ENCODE measurements around the gene ITGBL1.
A peak's percentile ranks its signal among the peaks of the same experiment; 100 is the strongest.

The ITGBL1 gene

DNA sequence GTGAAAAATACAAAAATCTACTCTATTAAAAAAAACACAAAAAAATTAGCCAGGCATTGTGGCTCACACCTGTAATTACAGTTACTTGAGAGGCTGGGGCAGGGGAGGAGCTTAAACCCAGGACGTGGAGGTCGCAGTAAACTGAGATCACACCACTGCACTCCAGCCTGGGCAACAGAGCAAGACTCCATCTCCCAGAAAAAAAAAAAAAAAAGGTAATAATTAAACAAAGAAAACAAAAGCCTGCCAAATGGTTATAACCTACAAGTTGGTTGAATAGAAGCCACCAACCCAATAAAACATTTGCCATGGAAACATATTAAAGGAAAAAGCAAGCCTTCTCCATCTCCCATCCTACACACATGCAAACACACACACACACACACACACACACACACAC, 255.2 kb downstream of the ITGBL1 start:
- no peak for DNase-seq

DNA sequence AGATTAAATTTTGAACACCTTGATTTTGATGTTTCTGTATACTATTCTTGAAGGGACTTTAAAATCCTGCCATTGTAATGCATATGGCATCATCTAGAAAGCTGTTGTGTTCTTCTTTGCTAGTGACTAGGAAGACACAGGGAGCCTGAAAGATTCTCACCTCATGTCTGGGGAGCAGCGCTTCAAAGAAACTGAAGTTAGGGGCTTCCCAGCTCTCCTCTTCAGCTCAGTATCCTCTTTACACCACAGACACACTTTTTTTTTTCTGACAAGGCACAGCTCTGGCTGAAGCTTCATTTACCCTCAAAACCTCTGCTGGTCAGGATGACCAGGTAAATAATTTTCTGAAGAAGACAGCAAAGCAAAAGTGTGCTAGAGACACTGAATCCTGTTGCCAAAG, 255.6 kb downstream of the ITGBL1 start:
- no peak for DNase-seq

DNA sequence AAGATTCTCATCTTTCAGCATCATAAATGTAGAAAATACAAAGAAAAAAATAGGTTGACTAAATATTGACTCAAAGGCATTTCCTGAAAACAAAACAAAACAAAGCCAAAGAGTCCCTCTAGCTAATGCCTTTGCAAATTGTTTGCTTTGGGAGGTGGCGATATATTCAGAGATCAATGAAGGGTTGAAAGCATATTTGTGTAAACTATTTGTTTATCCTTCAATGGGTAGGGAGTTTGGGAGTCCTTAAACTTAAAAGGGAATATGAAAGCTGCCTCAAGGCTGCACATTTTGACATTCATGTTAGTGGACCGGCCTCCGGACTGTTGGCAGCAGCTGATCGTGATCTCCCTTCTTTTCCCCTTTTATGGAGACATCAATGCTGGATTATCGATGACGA, 257.5 kb downstream of the ITGBL1 start:
- no peak for DNase-seq

DNA sequence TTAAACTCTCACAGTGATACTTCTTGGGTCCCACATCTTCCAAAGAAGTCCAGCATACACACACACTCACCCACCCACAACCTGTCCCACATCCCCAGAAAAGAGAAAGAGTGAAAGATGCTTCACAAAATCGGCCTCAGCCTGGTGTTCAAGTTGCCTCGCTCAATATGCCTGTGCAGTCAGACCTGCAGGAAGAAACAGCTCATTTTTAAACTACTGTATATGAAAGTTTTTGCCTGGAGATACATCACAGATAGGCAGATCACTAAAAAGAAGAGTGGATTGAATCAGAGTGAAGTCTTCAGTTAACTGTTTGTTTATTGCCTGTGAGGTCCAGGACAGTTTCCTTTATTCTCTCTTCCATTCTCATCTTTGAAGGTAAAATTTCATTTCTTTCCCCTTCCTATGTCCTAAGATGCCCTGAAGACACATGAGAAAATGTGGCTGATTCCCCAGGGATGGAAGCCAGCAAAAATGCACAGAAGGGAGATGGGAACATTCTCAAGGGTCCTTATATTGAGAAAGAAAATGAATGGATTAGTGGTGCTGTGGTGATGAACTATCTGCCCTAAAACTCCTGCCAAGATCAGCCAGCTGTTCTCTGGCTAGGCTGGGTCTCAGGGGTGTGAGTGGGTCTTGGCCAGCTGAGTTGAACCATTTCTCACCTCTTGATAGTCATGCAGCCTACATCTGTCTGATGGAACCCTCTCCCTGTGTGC, 259.0 kb downstream of the ITGBL1 start:
- DNase-seq = no peak

DNA sequence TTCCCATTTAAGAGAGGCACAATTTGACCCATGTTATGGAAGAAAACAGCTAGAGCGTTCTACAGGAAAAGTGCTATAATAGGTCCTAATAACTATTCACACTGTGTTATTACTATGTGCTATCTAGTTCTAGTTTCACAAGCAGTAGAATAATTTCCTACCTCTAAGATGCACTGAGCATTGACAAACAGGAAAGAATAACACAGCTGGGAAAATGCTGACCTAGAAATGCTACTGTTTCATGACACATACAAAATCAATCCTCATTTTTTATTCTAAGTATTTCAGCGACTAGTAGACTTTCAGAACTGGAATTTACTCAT, 259.5 kb downstream of the ITGBL1 start:
- no peak for DNase-seq

DNA sequence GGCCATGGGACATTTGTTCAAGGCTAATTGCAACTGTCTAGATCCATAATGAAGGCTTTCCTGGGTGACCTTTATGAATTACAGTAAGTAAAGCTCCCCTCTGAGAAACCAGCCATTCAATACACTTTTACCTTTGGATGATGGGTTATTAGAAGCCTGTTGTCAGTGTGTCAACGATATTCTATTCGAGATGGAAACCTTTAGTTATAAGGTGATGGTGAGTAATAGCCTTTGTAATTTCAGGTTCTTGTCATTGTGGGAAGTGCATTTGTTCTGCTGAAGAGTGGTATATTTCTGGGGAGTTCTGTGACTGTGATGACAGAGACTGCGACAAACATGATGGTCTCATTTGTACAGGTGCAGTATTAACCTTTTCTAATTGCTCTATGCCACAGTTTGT, 261.7 kb downstream of the ITGBL1 start:
- DNase-seq = no peak

DNA sequence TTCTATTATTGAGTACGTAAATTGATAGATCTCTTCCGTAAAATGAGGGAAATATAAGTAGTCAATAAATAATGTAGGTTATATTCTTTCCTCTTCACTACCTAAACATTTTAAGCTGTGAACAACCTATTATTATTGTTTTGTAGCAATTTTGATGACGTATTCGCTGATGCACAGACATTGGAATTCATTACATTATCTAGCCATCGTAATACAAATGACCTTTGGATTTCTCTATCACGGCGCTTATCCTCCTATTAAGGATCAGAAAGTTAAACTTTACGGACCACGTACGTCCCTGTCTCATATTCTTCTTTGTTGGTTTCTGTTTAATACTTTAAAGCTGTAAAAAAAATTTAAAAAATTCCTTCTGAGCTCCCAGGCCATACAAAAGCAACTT, 264.9 kb downstream of the ITGBL1 start:
- DNase-seq = no peak

DNA sequence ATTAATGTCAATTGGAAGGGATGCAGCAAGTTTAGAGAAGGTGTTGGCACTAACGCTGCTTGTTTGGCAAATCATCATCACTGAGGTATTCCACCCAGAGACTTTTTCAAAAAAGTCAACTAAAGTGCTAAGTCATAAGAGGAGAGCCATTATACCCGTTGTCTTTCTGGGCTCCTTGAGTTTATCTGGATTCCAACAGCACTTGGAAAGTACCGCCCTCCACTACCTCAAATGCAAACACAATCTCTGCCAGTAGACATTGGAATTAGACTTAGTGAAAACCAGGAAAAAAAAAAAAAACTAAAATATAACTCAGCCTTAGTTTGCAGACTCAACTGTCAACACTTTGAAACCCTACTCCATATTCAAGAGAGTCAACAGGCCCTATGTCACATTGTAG, 266.0 kb downstream of the ITGBL1 start:
- no peak for DNase-seq

DNA sequence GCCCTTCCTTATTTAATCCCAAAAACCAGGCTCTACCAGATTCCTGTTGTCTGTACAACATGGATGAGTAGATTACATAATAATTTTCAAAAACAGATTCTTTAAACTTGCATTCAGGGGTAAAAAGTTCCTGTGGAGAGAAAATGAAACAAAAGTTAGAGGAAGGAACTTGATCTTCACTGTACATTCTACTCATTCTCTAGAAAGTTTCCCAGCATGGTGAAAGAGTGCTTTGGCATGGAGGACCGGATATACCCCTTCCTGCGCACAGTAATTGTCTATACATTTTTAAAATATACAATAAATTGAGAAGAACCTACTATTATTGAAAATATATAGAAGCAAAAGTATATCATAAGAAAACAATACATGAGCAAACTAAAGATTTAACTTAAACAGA, 274.2 kb downstream of the ITGBL1 start:
- DNase-seq = no peak

DNA sequence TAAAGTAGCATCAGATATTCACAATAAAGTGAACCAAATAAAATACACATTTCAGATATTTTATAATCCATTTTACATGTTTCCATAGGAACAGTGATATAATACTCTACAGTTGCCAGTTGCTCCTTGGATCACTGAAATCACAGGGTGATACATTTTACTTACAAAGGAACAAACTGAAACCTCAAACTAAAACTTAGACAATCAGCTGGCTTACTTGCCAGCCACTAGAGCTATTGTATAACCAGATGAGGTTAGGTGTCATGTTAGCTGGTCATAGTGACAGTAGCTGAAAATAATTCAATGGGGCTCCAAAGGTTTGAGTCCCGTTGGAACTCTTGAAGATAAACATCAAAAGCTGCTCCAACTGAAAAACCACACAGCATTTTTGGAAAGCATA, 274.6 kb downstream of the ITGBL1 start:
- no peak for DNase-seq

DNA sequence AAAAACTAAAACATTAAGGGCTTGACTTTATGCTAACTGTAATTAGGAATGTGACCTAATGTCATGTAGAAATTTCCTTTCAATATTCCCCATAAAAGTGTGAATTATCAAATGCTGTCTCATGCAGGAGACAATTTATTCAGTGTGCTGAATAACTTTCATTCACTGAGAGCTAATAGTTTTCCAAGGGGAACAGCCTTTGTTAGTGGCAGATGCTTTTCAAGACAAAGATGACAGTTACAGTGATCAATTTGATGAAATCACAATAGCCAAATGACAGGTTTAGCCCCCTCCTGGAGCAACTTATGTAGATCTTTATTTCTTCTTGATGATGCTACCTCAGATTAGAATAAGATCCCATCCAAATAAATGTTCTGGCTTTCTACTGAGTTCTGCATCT, 275.5 kb downstream of the ITGBL1 start:
- no peak for DNase-seq

DNA sequence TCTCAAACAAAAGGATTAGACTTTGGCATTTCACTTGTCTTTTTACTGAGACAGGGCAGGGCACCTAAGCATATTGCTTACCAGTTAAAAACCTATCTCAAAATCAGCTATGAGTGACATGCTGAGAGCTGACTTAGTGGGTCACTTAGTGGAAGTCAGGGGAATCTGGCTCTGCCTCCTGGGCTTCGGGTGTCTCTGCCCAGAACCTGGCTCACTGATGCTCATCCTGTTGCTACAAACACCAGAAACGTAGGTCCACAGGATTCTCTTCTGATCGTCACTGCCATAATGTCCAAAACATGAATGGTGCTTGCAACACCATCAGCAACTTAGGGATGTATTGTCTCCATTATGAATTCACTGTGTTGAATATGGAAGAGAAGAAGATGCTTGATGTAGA, 276.1 kb downstream of the ITGBL1 start:
- no peak for DNase-seq

DNA sequence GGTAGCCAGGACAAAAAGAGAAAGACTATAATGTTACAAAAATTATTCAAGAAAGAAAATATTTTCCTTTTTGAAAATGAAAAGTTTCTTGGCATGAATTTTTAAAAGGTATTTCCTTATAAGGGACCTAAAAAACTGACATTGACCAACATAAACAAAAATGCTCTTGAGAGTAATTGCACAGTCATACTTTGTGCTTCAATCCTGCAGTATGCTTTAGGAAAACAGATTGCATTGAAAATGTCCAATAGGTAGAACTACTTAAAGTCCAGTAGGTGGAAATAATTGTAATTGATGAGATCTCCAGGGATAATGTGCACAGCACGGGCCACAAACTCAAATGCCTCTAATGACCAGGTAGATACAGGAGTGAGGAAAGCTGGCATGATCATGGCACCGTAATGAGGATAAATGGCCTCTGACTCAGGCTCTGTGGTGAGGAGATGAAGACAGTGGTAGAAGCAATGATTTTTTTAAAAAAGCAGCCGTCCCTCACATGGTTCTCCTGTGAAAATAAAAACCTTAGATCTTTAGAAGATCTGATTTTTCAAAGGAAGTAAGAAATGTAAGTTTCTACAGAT, 278.0 kb downstream of the ITGBL1 start:
- DNase-seq = no peak

DNA sequence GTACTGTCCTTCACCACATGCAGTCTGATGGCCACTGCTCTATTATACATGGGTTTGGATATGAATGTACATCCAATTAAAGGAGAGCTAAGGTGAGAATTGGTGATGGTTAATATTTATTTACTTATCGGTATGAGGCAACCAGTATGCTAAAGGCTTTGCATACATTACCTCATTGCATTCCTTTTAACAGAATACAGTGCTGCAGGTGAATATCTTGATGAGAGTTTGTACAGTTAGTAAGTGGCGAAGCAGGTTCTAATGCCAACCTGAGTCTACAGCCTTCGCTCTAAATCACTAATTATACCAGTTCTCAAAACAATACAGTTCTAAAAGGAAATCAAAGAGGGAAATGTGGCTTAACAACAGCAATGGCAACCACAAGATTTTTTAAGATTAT, 284.1 kb downstream of the ITGBL1 start:
- DNase-seq = no peak

DNA sequence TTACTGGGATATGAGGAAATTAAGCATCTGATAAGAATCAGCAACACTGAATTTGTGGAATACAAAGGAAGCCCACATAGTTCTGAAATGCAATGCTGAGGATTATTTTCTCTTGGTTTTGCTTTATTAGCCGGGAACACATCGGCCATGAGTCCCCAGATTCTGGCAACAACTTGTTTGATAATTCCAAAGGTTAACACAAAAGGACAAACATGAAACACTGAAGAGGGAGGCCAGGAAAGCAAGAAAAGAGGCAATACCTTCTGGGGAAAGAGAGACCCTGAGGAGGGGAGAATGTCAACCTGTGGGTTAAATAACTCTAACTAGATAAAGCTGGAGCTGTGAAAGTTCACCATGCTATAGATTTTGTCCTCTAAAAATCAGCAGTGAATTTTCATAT, 285.9 kb downstream of the ITGBL1 start:
- no peak for DNase-seq

DNA sequence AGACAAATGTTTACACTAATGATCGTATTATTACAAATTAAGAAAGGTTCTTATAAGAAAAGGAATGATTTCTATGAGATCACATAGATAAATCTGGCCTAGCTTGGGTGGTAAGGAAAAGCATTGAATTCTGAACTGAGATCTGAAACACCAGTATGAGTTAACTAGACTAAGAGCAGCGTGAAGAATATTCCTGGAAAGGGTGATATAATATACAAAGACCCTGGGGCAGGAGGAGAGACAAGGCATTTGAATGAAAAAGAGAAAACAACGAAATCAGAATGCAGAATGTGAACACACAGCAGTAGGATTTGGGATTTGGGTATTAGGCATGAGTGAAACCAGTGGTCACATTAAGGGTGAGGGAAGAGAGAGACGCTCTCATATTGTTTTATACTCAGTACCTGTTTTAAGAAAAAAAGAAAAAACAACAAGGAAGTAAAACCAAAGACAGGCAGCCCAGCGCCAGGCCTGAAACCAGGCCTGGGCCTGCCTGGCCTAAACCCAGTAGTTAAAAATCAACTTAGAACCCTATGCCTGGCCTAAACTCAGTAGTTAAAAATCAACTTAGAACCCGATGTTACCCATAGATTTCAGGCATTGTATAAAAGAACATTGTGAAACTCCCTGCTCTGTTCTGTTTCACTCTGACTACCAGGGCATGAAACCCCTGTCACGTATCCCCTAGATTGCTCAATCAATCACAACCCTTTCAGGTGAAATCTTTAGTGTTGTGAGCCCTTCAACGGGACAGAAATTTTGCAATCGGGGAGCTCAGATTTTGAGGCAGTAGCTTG, 287.1 kb downstream of the ITGBL1 start:
- DNase-seq = no peak

DNA sequence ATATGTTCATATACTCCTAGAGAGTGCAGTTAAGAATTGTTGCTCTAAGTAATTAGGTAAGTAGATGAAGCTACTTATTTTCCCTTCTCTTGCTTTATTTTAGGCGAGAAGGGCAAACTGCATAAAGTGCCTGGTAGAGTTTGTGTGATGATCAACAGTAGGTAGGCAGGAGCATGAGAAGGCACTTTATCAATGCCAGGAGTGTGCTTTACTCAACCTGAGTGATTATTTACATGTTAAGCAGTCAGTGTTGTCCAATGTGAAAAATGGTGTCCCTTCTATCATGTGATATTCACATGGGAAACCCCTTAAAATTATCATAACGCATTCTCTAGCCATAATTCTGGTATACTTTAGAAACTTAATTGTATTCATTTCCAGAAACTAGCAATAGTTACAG, 294.0 kb downstream of the ITGBL1 start:
- DNase-seq = no peak

DNA sequence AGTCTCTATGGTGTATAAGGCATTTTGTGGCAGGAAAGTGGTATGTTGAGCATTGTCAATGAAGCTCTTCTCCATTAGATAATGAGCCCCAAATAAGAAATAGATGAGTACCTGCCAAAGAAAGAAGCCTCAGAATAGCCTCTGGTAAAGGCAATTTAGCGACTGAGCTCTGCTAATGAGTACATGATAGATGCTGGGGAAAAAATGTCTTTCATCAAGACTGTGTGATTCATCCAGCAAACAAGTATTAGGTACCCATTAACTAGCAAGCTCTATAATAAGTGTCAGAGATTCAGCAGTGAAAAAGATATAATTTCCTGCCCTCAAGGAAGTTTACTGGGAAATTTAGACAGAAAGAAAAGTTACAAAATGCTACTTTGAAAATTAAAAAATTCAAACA, 294.6 kb downstream of the ITGBL1 start:
- no peak for DNase-seq

DNA sequence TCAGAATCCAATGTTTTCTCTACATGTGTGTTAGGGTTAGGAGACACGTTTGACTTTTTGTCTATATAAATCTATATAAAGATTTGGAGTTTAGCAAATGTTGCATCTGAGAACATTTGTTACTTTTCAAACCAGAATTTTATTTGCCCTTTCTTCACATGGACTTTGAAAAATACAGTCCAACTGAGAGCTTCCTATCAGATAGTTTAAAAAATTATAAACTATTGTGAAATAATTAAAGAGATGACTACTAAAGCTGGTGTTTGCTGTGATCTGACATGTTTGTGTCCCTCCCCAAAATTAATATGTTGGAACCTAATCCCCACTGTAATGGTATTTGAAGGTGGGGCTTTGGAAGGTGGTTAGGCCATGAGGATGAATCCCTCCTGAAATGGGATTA, 297.1 kb downstream of the ITGBL1 start:
- DNase-seq = no peak

DNA sequence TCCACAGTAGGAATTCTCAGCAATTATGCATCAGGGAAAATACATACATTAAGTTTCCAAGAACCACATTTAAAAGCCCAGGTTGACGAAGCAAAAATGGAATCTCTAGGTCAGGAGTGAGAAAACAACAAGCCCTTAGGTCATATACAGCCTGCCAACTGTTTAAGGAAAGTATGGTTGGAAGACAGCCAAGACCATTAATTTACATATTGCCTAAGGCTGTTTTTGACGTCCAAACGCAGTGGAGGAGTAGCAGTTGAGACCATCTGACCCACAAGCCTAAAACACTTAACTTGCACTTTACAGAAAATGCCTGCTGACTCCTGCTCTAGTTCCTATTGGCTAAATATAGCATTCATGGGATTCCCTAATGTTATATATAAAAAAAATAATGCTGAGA, 299.0 kb downstream of the ITGBL1 start:
- no peak for DNase-seq

DNA sequence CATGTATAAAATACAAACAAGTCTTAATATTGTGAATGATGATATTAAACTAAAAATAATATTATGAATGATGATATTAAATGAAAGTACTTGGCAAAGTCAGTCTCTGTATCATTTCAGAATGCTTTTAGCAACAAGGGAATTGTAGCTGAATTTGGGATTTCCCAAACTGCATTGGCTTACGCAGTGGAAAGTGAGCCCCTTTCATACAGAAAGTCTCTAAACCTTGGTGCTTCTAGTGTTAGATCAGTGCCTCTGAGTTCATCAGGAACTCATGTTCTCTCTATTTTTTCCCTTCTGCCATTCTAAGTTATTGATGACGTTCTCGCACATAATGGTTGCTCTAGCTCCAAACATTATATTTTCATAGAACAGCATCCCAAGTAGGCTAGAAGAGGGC, 300.0 kb downstream of the ITGBL1 start:
- DNase-seq = no peak

DNA sequence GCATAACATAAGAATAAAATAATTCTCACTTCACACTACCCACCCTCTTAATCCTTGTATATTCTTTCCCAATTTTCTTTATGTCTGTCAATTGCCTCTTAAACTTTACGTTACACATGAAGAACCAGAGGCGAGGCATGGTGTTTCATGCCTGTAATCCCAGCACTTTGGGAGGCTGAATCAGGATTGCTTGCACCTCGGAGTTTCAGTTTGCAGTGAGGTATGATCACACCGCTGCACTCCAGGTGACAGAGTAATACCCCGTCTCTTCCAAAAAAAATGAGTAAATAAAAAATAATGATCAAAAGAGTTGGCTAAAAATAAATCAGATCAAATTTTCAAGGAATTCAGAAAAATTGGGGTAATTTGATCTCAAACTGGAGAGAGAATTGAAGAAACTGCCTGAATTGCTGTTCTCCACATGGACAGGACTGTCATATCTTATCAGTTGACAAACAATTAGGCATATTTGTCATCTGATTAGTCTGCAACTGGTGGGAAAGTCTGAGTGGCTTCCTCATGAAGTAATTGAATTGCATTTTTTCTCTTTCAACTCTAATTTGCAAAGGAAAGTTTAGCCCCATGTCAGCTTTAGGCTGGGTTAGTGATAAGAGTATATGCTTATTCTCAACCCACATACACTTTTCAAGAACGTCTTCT, 302.9 kb downstream of the ITGBL1 start:
- no peak for DNase-seq

DNA sequence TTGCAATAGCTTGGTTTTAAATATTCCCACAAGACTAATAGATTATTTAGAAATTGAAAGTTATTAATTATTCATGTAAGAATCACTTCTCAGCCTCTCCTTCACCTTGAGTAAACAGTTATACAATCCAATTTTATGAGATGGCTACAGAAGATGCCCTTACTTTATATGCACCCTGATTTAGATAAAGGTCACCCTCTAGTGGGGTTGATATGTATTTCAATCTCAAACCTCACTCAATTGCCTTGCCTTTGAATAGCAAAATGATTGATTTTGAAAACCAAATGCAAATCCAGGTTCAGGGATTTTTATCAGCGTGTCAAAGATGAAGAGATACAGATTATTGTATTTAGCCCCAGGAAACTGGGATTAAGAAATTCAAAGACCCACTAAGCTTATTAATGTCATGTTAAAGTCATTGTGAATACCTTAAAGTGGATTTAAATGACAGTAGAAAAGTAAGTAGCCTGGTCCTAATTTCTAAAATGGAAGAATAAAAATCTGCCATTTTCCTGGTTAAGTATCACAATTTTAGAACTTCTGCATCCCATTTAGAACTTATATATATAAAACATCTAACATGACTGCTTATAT, 305.1 kb downstream of the ITGBL1 start:
- DNase-seq = peak; percentile 25

DNA sequence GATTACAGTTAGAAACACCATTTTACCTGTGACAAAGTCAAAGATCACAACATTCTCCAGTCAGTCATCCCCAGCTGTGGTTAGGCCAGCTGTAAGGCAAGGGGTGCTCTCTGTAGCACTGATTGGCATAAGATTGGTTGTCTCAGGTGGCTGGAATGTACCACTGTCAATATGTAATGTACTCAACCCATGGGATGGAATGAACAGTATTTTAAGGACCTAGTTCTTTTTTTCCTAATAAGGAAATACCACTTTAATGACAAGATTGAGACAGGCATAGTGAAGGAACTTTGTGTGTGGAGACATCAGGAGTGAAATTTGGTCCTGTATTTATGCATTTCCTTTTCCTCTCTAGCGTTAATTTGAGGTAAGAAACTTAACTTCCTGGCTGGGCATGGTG, 310.7 kb downstream of the ITGBL1 start:
- no peak for DNase-seq
